Stimulated activated CD8-positive, alpha-beta memory T cell treated with anti-CD3 and anti-CD28 coated beads, Interleukin-12 subunit alpha, Interleukin-12 subunit beta, amount 100 ng/mL, for 24 hours (primary cell): Measurements from ENCODE around the gene SYNPO.

Source experiments
- DNase-seq: peaks from one replicate; pipeline ENCODE4 v3.0.0-alpha.2; 2020; ENCODE audit errors: extremely low read depth

SYNPO gene

DNA sequence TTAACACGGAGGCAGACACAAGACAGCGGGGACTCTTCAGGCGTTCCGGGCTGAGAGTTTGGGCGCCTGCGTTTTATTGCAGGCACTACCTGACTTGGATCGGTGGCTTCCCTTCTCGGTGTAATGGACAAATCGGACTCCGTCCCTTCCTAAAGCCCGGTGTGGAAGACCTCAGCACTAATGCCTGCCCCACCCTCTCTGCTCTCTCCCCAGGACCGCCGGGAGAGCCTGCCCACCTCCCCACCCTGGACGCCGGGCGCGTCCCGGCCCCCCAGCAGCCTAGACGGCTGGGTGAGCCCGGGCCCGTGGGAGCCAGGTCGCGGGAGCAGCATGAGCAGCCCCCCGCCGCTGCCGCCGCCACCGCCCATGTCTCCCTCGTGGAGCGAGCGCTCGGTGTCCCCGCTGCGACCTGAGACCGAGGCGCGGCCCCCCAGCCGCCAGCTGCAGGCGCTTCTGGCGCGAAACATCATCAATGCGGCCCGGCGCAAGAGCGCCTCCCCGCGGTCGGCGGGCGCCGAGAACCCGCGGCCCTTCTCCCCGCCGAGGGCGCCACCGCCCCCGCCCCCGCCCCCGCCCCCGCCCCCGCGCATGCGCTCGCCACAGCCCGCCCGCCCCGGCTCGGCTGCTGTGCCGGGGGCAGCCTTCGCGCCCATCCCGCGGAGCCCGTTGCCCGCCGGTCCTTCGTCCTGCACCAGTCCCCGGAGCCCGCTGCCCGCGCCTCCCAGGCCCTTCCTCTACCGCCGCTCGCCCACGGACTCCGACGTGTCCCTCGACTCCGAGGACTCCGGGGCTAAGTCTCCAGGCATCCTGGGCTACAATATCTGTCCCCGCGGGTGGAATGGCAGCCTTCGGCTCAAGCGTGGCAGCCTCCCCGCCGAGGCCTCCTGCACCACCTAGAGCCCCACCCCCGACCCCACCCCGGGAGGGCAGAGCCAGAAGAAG lies 16.0 kb downstream of the SYNPO start:
- DNase-seq, result peak; percentile 28

- no peak for DNase-seq
These were observed 17.7 kb downstream of the SYNPO start for GRCh38 chr5:150658121-150658520.

DNA sequence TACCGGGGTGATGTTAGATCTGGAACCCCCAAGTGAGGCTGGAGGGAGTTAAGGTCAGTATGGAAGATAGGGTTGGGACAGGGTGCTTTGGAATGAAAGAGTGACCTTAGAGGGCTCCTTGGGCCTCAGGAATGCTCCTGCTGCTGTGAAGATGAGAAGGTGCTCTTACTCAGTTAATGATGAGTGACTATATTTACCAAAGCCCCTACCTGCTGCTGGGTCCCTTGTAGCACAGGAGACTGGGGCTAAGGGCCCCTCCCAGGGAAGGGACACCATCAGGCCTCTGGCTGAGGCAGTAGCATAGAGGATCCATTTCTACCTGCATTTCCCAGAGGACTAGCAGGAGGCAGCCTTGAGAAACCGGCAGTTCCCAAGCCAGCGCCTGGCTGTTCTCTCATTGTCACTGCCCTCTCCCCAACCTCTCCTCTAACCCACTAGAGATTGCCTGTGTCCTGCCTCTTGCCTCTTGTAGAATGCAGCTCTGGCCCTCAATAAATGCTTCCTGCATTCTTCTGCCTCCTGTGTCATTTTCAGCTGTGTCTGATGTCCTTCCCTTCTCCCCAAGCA lies 18.3 kb downstream of the SYNPO start:
- no peak for DNase-seq

- no peak for DNase-seq
These were observed 19.1 kb downstream of the SYNPO start for GRCh38 chr5:150659360-150660107.

GRCh38 chr5:150660108-150660831 lies 19.8 kb downstream of the SYNPO start:
- DNase-seq, result no peak

- no peak for DNase-seq
These were observed 20.6 kb downstream of the SYNPO start, which contains the start of gene MYOZ3 for GRCh38 chr5:150661086-150661485. TSS of gene MYOZ3 (plus strand) at chr5:150661251. CDS start at chr5:150662942, 1,691 bp downstream.

GRCh38 chr5:150661821-150662596 lies 21.5 kb downstream of the SYNPO start:
- DNase-seq, result no peak

GRCh38 chr5:150662731-150663516 lies 22.5 kb downstream of the SYNPO start:
- no peak for DNase-seq

DNA sequence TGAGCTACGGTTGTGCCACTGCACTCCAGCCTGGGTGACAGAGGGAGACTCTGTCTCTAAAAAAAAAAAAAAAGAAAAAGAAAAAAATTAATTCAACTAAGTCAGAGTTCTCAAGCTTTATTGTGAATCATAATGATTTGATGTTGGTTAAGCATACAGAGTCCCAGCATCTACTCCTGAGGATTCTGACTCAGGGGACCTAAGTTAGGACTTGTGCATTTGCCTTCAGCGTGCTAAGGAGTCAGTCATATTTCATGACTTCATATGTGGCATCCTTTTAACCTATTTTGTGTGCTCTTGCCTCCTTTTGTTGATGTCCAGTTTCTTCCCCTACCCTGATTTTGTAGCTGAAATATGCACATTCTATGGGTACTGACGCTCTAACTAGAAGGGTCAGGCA lies 23.5 kb downstream of the SYNPO start:
- no peak for DNase-seq

GRCh38 chr5:150665044-150665443 lies 24.6 kb downstream of the SYNPO start:
- DNase-seq, result no peak

- DNase-seq, result no peak
These were observed 30.0 kb downstream of the SYNPO start for GRCh38 chr5:150670275-150670947.

GRCh38 chr5:150670948-150671310 lies 30.5 kb downstream of the SYNPO start:
- no peak for DNase-seq

GRCh38 chr5:150671509-150672236 lies 31.2 kb downstream of the SYNPO start:
- DNase-seq, result no peak

DNA sequence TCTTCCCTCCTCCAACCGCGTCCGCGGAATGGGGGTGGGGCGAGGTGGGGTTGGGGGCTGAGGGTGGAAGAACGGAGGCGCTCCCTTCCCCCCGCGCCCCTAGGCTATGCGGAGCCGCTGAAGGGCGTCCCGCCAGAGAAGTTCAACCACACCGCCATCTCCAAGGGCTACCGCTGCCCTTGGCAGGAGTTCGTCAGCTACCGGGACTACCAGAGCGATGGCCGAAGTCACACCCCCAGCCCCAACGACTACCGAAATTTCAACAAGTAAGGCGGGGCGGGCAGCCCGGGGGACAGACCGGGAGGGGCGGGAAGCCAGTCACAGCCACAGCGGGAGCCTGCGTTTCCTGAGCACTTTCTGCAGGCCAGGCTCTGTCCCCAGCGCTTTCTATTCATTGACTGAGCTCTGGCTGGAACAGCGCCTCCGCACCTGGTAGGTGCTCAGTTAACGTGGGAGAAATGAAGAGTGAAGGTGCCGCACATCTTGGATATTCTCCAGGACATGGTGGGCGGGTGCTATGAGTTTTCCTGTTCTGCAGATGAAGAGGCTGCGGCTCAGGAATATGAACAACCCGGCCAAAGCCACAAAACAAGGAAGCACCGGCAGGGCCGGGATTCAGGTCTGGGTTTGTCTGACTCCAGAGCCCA lies 31.9 kb downstream of the SYNPO start:
- DNase-seq, result no peak

DNA sequence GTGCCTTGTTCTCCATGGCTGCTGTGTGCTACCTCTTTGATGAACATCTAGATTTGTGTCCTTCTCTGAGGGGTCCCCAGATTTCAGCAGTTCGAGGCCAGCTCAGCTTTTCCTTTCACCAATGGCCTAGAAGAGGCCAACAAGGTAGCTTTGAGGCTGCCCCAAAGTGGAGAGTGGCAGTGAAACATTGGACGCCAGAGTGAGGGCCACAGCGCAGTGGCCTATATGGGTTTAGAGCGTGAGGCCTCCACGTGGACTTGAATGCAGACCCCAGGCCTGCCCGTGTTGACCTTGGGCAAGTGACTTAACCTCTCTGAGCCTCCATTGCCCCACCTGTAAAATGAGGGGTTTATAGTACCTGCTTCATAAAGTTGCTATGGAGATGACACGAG lies 32.4 kb downstream of the SYNPO start:
- DNase-seq, result no peak

- DNase-seq, result no peak
These were observed 33.9 kb downstream of the SYNPO start for GRCh38 chr5:150674341-150674821.

DNA sequence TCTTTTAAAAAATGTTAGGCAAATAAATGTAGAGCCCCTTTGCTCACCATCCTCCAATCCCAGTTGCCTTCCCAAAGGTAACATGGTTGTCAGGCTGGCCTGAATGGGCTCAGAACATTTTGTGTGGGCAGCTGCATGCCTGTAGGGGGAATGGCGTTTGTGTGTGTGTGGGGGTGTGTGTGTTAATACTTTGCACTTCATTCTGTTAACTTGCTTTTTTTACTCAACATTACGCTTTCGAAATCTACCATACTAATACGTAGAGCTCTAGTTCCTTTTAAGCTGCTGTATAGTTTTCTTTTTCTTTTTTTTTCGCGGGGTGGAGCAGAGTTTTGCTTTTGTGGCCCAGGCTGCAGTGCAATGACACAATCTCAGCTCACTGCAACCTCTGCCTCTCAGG lies 34.6 kb downstream of the SYNPO start:
- DNase-seq, result no peak

- no peak for DNase-seq
These were observed 36.1 kb downstream of the SYNPO start for GRCh38 chr5:150676578-150676977.
